GM12878 (cell line): ENCODE measurements around the gene SEC16A. TPM values are rescaled to one million over a fixed set of nuclear protein-coding genes. Genes with fewer than 3 reads are reported as not detected.
A peak's percentile ranks its signal among the peaks of the same experiment; 100 is the strongest.

Experiments used
- ATAC-seq: fragments of 200-7000 bp; cut with Tn5 transposase; 3 replicates; pipeline ENCODE4 v1.9.1; 2020; ENCODE audit warnings: mild to moderate bottlenecking, moderate library complexity
- BruUV-seq: library from RNA; stranded (reverse); fragments of 400-500 nt; replicated peaks from 2 replicates; lab custom pipeline; 2021; lab: Mats Ljungman, UMichigan
- CTCF ChIA-PET: fragments of 300-600 bp; sonication (Branson Sonifier 250); formaldehyde crosslinking; extraction: SDS; loops from one replicate; lab custom pipeline; 2021; ENCODE audit warnings: inconsistent platforms; lab: Yijun Ruan, JAX
- POLR2A ChIA-PET: fragments of 350-600 bp; formaldehyde crosslinking; extraction: SDS; loops from one replicate; lab custom pipeline; 2021; ENCODE audit warnings: inconsistent platforms; lab: Charles Lee
- RAD21 ChIA-PET: fragments of 300-600 bp; sonication (Branson Sonifier 250); formaldehyde crosslinking; loops from one replicate; lab custom pipeline; 2023; ENCODE audit warnings: antibody characterized with exemption; ENCODE audit not compliant: unreplicated experiment; lab: Charles Lee
- SMC1A ChIA-PET: fragments of 300-600 bp; sonication (Branson Sonifier 250); formaldehyde crosslinking; loops from one replicate; lab custom pipeline; 2023; ENCODE audit not compliant: unreplicated experiment, uncharacterized antibody; lab: Charles Lee
- DNase-seq: peaks from one replicate; pipeline ENCODE4 v3.0.0-alpha.2; 2011; ENCODE audit warnings: low read depth, low spot score
- FAIRE-seq: peaks from 3 replicates; lab custom pipeline; 2011; peaks lifted over from hg19 to GRCh38; lab: Jason Lieb, UNC
- H2AFZ ChIP-seq: 2 replicates; pipeline ENCODE4 v1.6.0; 2011; ENCODE audit warnings: low read depth, low read length, control low read depth; ENCODE audit not compliant: control insufficient read depth
- H3K27ac ChIP-seq: 2 replicates; pipeline ENCODE4 v1.5.1; 2011; ENCODE audit warnings: control low read depth; ENCODE audit not compliant: control insufficient read depth, insufficient read depth
- H3K27me3 ChIP-seq, 2 experiments: replicated peaks in 1 of 2; 2 replicates each; pipeline versions ENCODE4 v1.6.0 to v1.6.1; 2011; ENCODE audit warnings: low read length in 1 of 2; ENCODE audit not compliant: control insufficient read depth in 2 of 2, insufficient read depth in 2 of 2
- H3K36me3 ChIP-seq, 2 experiments: 2 replicates each; pipeline ENCODE4 v1.5.1; 2011; ENCODE audit warnings: low read length in 1 of 2; ENCODE audit not compliant: control insufficient read depth in 2 of 2, insufficient read depth in 2 of 2
- H3K4me1 ChIP-seq: 2 replicates; pipeline ENCODE4 v1.6.1; 2011; ENCODE audit warnings: mild to moderate bottlenecking, low read length, moderate library complexity, mixed read lengths; ENCODE audit not compliant: control insufficient read depth, insufficient read depth
- H3K4me2 ChIP-seq: 2 replicates; pipeline ENCODE4 v1.6.0; 2011; ENCODE audit warnings: control low read depth; ENCODE audit not compliant: control insufficient read depth, insufficient read depth
- H3K4me3 ChIP-seq: fragments of 200-600 bp; sonication (generic); 2 replicates; pipeline ENCODE4 v1.5.1; 2016
- H3K79me2 ChIP-seq: 2 replicates; pipeline ENCODE4 v1.6.0; 2011; ENCODE audit warnings: low read length; ENCODE audit not compliant: control insufficient read depth, insufficient read depth
- H3K9ac ChIP-seq: 2 replicates; pipeline ENCODE4 v1.8.0; 2011; ENCODE audit warnings: low read length, control low read depth, mixed read lengths; ENCODE audit not compliant: control insufficient read depth, insufficient read depth
- H3K9me3 ChIP-seq: replicated peaks from 3 replicates; pipeline ENCODE4 v1.5.1; 2011; ENCODE audit warnings: mild to moderate bottlenecking, low read length; ENCODE audit not compliant: control insufficient read depth, insufficient read depth
- H4K20me1 ChIP-seq: 2 replicates; pipeline ENCODE4 v1.6.0; 2011; ENCODE audit not compliant: control insufficient read depth, insufficient read depth
- ASH2L ChIP-seq: fragments of 300-600, 200-600 bp; sonication (generic); IDR thresholded peaks from 2 replicates; pipeline ENCODE4 v1.6.1; 2017; ENCODE audit warnings: low read depth, mild to moderate bottlenecking, borderline replicate concordance
- ATF7 ChIP-seq: fragments of 450-650 bp; IDR thresholded peaks from 2 replicates; pipeline ENCODE4 v1.6.1; 2016; ENCODE audit warnings: low read depth, mild to moderate bottlenecking
- BCL3 ChIP-seq: IDR thresholded peaks from 2 replicates; pipeline ENCODE4 v1.6.1; 2011; ENCODE audit warnings: borderline replicate concordance, low read depth, mild to moderate bottlenecking, moderate library complexity, low read length; ENCODE audit not compliant: insufficient read depth, poor library complexity, severe bottlenecking
- CEBPZ ChIP-seq: fragments of 150-350 bp; IDR thresholded peaks from 2 replicates; pipeline ENCODE4 v1.6.1; 2016; ENCODE audit warnings: low read depth, low read length
- CTCF ChIP-seq, 3 experiments: IDR thresholded peaks in 2 of 3; conservative IDR thresholded peaks in 1 of 3; 2 replicates each; pipeline ENCODE4 v1.5.1; 2011; ENCODE audit warnings: low read depth in 3 of 3, low read length in 3 of 3, mild to moderate bottlenecking in 3 of 3, control low read depth in 2 of 3, moderate library complexity in 2 of 3, inconsistent platforms in 1 of 3, mixed read lengths in 1 of 3; ENCODE audit not compliant: control insufficient read depth in 2 of 3, insufficient read depth in 1 of 3; ENCODE audit errors: extremely low read depth in 1 of 3
- ESRRA ChIP-seq: IDR thresholded peaks from 2 replicates; pipeline ENCODE4 v1.6.1; 2012; ENCODE audit warnings: mild to moderate bottlenecking, low read length, improper control_type of control experiment
- NFYB ChIP-seq: IDR thresholded peaks from 2 replicates; pipeline ENCODE4 v1.6.1; 2011; ENCODE audit warnings: low read depth, mild to moderate bottlenecking, low read length, improper control_type of control experiment, moderate library complexity; ENCODE audit not compliant: insufficient read depth
- STAT3 ChIP-seq: IDR thresholded peaks from 2 replicates; pipeline ENCODE4 v1.6.1; 2011; ENCODE audit warnings: low read depth, low read length, improper control_type of control experiment
- TARDBP ChIP-seq: IDR thresholded peaks from 2 replicates; pipeline ENCODE4 v1.6.1; 2016; ENCODE audit warnings: borderline replicate concordance
- WGBS: methylation state at CpG from one replicate; pipeline ENCODE4 v1.1.6; 2016; ENCODE audit warnings: low lambda C conversion rate; ENCODE audit not compliant: insufficient replicate concordance, insufficient coverage; ENCODE audit errors: missing lambda C conversion rate; 5-methylcytosine and 5-hydroxymethylcytosine counted together
- in situ Hi-C: fragments of 300-500 bp; cut with MboI; formaldehyde crosslinking; loops from 9 replicates; pipeline ENCODE4 v1.14.3; 2018; ENCODE audit warnings: mixed read lengths
- intact Hi-C: fragments of 100-400 bp; cut with micrococcal nuclease; formaldehyde crosslinking; loops from one replicate; pipeline ENCODE4 v1.14.2; 2022; ENCODE audit not compliant: unreplicated experiment
- polyA plus RNA-seq, 11 experiments: library from polyadenylated mRNA; depleted of rRNA in 4 of 11; unstranded in 6 of 11; stranded (reverse) in 5 of 11; fragments of >200 nt; fragmentation: Nextera tagmentation in 4 of 11; fragmentation: Illumina TruSeq in 1 of 11; extraction: Ambion mirVana in 4 of 11; extraction: Trizol in 1 of 11; gene quantifications; 1 replicate in 1 of 11; 2 replicates in 10 of 11; pipeline versions ENCODE4 v1.2.1 to v1.2.3, GENCODE V29; 2011 to 2016; ENCODE audit warnings: inconsistent platforms in 2 of 11, missing spikeins in 2 of 11, low read depth in 1 of 11
- total RNA-seq, 4 experiments: library from RNA; depleted of rRNA in 3 of 4; stranded (reverse); fragments of >200 nt in 3 of 4; fragmentation: Illumina TruSeq in 1 of 4; extraction: Trizol in 1 of 4; gene quantifications; 2 replicates each; pipeline versions ENCODE4 v1.2.1 to v1.2.3, GENCODE V29; 2013 to 2021

SEC16A gene
- total and polyA plus RNA-seq, 10 of the 15 experiments (the other 5 are each of a cell fraction or from before 2014, with no cell fraction given), result 9.9 to 59.1 (median 21.7) TPM

GRCh38 chr9:136395020-136395340 lies 87.9 kb downstream of the SEC16A start:
- CTCF ChIA-PET, result no interaction called here
- Histone ChIP-seq H2AFZ (no peak overlapping the region), H3K4me1 (peaks cover 5% of the 10 kb centered on the region), H3K79me2 (peaks cover 23% of the 10 kb centered on the region), H3K9ac (no peak overlapping the region), H3K27ac (no peak overlapping the region), H3K4me3 (no peak overlapping the region), H3K27me3 (no peaks in the 10 kb centered on the region), H4K20me1 (no peaks in the 10 kb centered on the region), H3K9me3 (no peaks in the 10 kb centered on the region), H3K36me3 (peaks cover 19 to 33% of the 10 kb centered on the region in 2 experiments), H3K4me2 (no peak overlapping the region)
- RAD21 ChIA-PET, result no interaction called here
- POLR2A ChIA-PET, result no interaction called here
- intact Hi-C loops, result no loop called here
- in situ Hi-C loops, result loop anchor here (5.0 kb wide), 1 partner anchor 58 kb away; no protein-coding TSS in a partner anchor
- ATAC-seq (no peak), FAIRE-seq (no peak), DNase-seq (no peak)
- TF ChIP-seq BCL3 (peak; percentile 76), ATF7 (no peak)
- WGBS, result 96% methylated on average over 13 of the region's 13 CpGs
- no TSS peak for BruUV-seq
- SMC1A ChIA-PET, result no interaction called here

- Histone ChIP-seq H3K36me3 (peaks cover 23 to 33% of the 10 kb centered on the region in 2 experiments), H3K9me3 (no peaks in the 10 kb centered on the region), H3K27ac (no peak overlapping the region), H3K4me3 (no peak overlapping the region), H3K27me3 (no peaks in the 10 kb centered on the region), H3K4me1 (peaks cover 5% of the 10 kb centered on the region), H3K9ac (no peak overlapping the region), H3K4me2 (no peak overlapping the region), H4K20me1 (no peaks in the 10 kb centered on the region), H2AFZ (no peak overlapping the region), H3K79me2 (peaks cover 18% of the 10 kb centered on the region)
- BruUV-seq, result no TSS peak
- ATAC-seq (no peak), DNase-seq (no peak), FAIRE-seq (no peak)
- WGBS, result 87% methylated on average over 21 of the region's 21 CpGs
- ChIA-PET RAD21 (no interaction called here), SMC1A (interaction anchor here (1.1 kb wide), 1 partner anchor 9 kb away, joined by 3 read pairs; no protein-coding TSS in a partner anchor), POLR2A (no interaction called here), CTCF (no interaction called here)
- intact Hi-C loops (no loop called here), in situ Hi-C loops (loop anchor here (5.0 kb wide), 1 partner anchor 57 kb away; no protein-coding TSS in a partner anchor)
- TF ChIP-seq ESRRA (no peak), CEBPZ (no peak), ASH2L (no peak), TARDBP (no peak), STAT3 (no peak), CTCF (IDR thresholded peaks at IDR 0.05 in 2 of 3, conservative IDR thresholded peaks at IDR 0.05 in 1 of 3; ENCODE audit: control insufficient read depth in 2 of 3, extremely low read depth in 1 of 3, insufficient read depth in 1 of 3, low read depth in 3 of 3, low read length in 3 of 3) (no peak), NFYB (no peak)
Measured at GRCh38 chr9:136394312-136395019, 88.4 kb downstream of the SEC16A start.
